ENCODE data around the gene C5AR2.
"Not testable (repeated sequence)": the region's sequence is repeated elsewhere in the genome, so short reads cannot be mapped to it uniquely, and the experiment has no call there.

Gene C5AR2

DNA sequence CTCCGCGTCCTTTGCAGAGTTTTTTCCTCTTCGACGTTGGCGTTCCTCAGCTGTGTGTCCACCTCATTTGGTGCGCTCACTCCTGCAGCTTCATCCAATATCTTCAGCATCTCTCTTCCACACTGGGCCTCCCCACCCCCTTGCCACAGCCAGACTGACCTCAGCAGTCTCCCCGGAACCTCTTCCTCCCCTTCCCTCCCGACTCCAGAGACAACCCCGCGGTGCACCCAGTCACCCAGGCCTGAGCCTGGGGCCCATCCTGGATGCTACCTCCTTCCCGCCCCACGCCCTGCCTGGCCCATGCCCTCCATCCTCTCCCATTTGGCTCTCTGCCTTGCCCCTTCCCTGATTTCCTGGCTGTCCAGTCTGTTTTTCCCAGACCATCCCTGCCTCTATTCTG lies 8.1 kb upstream of the C5AR2 start:
- DNase-seq (ENCODE audit: low spot score), result no peak

DNA sequence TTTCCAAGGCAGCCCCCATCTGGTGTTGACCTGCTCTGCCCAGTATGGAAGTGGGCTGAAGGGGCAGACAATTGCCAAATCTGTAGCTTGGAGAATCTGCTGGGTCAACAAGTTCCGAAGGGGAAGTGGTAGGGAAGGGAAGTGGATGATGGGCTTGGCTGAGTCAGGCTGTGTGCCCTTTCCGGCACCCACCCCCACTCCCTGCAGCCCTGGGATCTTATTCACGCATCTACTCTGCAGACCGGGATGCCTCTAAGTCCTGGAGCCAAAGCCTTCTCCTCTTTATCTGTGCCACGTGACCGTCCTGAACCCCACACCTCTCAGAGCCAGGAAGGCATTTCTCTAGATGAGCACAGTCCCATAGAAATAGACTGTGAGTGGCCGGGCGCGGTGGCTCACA lies 7.5 kb upstream of the C5AR2 start:
- no peak for DNase-seq (ENCODE audit: low spot score)

DNA sequence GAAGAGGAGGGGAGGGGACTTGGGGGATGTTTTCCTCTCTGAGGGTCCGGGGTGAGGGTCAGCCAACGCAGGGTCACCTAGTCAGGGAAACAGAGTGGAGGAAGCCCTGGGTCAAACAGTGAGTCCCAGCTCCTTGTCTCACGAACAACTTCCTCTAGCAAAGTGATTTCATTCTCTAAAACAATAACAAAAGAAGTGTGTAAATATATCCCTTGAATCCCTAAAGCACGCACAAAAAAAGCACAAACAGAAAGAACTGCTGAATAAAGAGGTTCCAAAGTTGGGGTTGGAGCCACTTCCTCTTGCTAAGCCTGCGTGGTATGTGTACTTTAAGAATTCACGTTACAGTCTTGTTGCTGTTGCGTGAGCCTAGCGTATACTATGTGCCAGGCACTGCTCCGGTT lies 1.5 kb upstream of the C5AR2 start:
- no peak for DNase-seq (ENCODE audit: low spot score)

DNA sequence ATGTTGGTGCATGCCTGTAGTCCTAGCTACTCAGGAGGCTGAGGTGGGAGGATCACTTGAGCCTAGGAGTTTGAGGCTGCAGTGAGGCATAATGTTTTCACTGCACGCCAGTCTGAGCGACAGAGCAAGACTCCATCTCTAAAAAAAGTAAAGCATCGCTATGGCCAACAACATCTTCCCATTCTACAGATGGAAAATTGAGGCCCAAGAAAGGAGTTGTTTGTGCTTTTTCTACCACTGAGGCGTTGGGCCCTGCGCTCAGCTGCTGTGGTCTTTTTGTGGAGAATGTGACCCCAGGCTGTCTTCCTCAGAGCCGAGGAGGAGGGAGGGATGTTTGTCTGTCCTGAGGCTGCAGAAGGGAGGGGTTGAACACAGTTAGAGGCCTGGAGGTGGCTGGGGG lies 485 bp upstream of the C5AR2 start:
- DNase-seq (ENCODE audit: low spot score), result no peak

DNA sequence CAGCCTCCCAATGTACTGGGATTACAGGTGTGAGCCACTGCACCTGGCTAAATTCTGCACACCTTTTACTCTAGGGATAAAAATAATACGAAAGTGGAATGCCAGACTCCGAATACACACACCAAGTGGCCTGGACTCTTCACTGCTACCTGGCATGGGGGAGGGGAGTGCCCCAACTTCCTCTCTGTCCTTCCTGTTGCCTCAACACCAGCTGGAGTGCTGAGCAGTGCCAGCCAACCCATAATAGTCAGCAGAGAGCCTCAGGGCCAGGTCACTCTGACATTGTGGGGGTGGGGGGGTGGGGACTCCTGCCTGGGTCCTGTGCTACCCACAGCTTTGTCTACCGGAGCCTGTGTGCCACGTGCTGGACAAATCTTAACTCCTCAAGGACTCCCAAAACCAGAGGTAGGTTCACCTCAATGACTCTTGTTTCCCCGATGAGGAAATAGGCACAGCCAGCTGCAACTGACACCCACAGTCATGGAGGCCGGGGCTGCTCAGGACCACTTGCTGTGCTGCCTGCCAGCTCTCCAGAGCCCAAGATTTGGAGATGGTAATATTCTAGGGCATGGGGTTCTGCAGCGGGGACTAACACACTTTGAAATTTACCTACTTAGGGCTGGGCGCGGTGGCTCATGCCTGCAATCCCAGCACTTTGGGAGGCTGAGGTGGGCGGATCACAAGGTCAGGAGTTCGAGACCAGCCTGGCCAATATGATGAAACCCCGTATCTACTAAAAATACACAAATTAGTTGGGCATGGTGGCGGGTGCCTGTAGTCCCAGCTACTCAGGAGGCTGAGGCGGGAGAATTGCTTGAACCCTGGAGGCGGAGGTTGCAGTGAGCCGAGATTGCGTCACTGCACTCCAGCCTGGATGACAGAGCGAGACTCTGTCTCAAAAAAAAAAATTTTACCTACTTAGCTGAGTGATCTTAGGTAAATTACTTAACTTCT lies 5.1 kb downstream of the C5AR2 start:
- not testable (repeated sequence) for DNase-seq (ENCODE audit: low spot score)

DNA sequence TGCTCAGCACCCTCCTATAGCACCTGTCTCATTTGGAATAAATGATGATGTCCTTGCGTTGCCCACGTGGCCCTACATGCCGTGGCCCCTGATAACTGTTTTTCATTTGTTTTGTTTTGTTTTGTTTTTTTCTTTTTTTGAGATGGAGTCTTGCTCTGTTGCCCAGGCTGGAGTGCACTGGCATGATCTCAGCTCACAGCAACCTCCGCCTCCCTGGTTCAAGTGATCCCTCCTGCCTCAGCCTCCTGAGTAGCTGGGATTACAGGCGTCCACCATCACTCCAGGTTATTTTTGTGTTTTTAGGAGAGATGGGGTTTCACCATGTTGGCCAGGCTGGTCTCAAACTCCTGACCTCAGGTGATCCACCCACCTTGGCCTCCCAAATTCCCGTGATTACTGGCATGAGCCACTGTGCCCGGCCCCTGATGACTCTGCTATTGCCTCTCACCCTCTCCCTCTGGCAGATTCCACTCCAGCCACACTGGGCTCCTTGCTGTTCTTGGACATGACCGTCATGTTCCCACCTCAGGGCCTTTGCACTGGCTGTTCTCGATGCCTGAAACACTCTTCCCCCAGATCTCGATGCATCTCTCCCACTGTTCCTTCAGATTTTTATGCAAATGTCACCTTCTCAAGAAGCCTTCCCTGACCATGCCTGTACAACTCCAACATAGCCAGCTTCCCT lies 7.4 kb downstream of the C5AR2 start:
- DNase-seq (ENCODE audit: low spot score), result no peak

DNA sequence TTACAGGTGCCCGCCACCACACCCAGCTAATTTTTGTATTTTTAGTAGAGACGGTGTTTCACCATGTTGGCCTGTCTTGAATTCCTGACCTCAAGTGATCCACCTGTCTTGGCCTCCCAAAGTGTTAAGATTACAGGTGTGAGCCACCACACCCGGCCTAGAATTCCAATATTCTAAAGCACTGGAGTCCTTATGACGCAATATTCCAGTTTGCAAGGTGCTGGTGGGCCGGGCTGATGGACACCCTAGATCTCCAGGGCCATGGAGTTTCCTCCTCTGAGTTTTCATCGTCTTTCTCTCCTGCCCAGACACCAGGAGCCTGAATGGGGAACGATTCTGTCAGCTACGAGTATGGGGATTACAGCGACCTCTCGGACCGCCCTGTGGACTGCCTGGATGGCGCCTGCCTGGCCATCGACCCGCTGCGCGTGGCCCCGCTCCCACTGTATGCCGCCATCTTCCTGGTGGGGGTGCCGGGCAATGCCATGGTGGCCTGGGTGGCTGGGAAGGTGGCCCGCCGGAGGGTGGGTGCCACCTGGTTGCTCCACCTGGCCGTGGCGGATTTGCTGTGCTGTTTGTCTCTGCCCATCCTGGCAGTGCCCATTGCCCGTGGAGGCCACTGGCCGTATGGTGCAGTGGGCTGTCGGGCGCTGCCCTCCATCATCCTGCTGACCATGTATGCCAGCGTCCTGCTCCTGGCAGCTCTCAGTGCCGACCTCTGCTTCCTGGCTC lies 8.7 kb downstream of the C5AR2 start:
- DNase-seq (ENCODE audit: low spot score), result no peak

DNA sequence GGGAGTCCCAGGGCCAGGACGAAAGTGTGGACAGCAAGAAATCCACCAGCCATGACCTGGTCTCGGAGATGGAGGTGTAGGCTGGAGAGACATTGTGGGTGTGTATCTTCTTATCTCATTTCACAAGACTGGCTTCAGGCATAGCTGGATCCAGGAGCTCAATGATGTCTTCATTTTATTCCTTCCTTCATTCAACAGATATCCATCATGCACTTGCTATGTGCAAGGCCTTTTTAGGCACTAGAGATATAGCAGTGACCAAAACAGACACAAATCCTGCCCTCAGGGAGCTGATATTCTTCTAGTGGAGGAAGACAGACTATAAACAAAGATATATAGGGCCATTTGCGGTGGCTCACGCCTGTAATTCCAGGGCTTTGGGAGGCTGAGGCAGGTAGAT lies 9.8 kb downstream of the C5AR2 start:
- no peak for DNase-seq (ENCODE audit: low spot score)

DNA sequence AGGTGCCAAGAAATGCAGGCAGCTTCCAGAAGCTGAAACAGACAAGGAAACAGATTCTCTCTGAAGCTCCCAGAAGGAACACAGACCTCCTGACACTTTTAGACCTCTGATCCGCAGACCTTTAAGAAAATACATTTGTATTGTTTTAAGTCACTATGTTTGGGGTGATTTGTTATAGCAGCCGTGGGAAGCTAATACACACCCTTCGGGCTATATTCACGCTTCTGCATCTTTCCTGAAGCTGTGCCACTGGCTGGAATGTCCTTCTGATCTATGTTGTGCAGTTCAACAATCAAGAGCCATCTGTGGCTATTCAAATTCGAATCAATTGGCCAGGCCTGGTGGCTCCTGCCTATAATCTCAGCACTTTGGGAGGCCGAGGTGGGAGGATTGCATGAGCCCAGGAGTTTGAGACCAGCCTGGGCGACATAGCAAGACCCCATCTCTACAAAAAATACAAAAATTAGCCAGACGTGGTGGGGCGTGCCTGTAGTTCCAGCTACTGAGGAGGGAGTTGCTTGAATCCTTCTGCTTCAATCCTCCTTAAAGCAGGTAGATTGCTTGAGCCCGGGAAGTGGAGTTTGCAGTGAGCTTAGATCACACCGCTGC lies 11.3 kb downstream of the C5AR2 start:
- no peak for DNase-seq (ENCODE audit: low spot score)

DNA sequence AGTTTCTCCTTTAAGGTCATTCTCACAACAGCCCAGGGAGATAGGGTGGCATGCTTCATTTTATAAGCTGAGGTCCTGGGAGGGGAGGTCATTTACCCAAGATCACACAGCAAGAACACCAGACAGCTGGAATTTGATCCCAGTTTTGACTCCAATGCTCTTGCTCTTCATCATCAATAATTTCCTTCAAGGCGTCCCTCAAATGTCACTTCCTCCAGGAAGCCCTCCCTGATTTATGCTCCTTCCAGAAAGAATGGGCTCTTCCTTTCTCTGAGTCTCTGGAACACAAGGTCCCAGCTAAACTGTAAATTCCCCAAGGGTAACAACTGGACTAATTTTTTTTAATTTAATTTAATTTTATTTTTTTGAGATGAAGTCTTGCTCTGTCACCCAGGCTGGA lies 12.4 kb downstream of the C5AR2 start:
- DNase-seq (ENCODE audit: low spot score), result no peak

DNA sequence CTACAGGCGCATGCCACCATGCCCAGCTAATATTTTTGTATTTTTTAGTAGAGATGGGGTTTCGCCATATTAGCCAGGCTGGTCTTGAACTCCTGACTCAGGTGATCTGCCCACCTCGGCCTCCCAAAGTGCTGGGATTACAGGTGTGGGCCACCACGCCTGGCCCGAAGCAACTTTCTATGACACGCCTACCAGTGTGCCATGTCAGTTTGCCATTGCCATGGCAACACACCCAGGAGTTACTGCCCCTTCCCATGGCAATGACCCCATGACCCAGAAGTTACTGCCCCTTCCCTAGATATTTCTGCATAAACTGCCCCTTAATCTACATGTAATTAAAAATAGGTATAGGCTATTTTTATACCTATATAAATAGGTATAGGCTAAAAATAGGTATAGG lies 14.0 kb downstream of the C5AR2 start:
- DNase-seq (ENCODE audit: low spot score), result not testable (repeated sequence)

DNA sequence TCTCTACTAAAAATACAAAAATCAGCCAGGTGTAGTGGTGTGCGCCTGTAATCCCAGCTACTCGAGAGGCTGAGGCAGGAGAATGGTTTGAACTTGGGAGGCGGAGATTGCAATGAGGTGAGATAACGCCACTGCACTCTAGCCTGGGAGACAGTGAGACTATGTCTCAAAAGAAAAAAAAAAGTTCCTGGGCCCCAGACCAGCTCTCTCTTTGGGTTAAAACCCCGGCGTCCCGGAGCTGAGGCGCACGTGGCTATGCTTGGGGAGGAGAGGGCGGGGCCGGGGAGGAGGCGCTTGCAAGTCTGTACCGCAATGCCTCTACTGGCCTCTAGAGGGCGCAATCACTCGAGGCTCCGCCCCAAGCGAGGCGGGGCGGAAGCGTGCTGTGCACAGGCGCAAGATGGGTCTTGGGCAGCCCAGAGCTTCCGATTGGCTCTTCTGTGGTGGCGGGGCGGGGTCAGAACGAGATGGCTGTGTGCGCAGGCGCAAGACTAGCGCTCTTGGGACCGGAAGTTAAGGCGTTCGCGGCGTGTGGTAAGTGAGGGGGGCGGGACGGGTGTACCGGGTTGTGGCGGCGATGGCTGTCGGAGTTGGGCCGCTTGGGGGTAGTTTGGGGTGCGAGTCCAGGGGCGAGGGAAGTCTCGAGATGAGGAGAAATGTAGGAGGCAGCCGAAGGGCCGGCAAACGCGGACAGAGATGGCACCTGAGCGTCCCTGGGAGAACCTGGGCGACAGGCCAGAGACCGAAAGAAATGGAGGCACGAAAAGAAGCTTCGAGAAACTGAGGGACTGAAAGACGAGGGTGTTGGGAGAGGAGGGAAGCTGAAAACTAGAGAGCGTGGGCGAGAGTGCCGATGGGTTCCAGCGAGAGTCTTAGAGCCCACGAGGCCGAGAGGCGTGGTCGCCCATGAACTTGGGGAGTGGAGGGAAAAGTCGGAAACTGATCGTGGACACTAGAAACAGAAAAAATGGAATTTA lies 17.1 kb downstream of the C5AR2 start, which contains the start of gene DHX34:
DHX34 (plus strand) TSS at position 497 of the 977 bp plus-strand sequence. CDS start 3,716 bp downstream, outside the sequence.
- peak; percentile 100 for DNase-seq (ENCODE audit: low spot score)

DNA sequence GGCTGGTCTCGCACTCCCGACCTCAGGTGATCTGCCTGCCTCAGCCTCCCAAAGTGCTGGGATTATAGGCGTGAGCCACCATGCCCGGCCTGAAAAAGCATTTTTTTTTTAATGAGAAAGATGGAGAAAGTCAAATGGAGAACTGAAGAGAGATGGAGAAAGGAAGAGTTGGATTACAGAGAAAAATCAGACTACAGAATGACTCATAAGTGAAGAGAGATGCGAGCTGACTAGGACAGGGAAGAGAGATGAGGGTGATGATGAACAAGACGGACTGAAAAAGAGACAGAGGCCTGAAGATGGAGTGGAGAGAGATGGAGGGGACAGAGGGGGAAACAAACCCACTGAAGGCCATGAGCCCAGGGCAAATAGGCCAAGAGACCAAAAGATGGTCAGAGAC lies 18.7 kb downstream of the C5AR2 start:
- DNase-seq (ENCODE audit: low spot score), result no peak

DNA sequence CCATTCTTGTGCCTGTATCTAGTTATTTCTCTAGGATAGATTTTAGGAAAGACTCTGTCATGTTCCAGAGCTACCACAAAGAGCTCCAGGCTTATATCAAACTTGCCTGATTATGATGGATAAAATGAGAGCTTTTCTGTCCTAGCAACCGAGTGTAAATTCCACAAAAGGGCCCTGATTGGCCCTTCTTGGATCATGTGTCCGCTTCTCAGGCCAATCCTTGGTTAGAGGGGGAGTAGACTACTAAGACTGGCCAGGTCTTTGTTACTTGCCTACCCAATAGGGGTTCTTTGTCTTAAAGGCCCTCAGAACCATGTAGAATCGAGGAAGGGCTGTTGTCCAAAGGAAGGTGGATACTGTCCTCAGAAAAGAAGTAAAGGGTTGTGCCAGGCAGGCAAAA lies 19.6 kb downstream of the C5AR2 start:
- DNase-seq (ENCODE audit: low spot score), result peak; percentile 61

DNA sequence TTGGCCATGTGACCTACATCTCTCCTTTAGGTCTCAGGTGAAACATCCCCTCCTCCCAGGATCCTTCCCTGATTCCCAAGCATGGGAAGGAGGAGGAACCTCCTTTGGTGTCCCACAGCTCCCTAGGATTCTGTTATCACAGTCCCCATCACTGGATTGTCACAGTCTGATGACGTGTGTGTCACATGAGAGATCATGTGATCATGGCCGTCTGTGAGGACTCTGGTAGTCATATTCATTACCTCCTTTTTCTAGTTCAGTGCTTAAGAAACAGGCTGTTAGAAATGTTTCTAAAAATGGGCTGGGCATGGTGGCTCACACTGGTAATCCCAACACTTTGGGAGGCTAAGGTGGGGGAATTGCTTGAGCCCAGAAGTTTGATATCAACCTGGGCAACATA lies 20.1 kb downstream of the C5AR2 start:
- DNase-seq (ENCODE audit: low spot score), result no peak

DNA sequence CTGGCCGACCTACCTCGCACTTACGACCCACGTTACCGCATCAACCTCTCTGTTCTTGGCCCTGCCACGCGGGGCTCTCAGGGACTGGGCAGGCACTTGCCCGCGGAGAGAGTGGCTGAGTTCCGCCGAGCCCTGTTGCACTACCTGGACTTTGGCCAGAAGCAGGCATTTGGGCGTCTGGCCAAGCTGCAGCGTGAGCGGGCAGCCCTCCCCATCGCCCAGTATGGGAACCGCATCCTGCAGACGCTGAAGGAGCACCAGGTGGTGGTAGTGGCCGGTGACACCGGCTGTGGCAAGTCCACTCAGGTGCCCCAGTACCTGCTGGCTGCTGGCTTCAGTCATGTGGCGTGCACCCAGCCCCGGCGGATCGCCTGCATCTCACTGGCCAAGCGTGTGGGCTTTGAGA lies 21.3 kb downstream of the C5AR2 start:
- no peak for DNase-seq (ENCODE audit: low spot score)

DNA sequence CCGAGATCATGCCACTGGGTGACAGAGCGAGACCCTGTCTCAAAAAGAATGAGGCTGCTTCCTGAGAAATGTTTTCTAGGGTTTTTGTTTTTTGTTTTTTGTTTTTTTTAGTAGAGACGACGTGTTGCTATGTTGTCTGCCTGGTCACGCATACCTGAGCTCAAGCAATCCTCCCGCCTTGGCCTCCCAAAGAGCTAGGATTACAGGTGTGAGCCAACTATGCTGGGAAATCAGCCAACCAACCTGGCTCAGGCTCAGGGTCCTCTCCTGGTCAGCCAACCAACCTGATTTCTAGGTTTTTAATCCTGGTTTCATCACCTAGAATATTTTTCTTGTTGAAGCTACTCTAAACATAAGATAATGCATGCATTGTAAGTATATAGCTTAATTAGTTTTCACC lies 24.9 kb downstream of the C5AR2 start:
- DNase-seq (ENCODE audit: low spot score), result no peak

DNA sequence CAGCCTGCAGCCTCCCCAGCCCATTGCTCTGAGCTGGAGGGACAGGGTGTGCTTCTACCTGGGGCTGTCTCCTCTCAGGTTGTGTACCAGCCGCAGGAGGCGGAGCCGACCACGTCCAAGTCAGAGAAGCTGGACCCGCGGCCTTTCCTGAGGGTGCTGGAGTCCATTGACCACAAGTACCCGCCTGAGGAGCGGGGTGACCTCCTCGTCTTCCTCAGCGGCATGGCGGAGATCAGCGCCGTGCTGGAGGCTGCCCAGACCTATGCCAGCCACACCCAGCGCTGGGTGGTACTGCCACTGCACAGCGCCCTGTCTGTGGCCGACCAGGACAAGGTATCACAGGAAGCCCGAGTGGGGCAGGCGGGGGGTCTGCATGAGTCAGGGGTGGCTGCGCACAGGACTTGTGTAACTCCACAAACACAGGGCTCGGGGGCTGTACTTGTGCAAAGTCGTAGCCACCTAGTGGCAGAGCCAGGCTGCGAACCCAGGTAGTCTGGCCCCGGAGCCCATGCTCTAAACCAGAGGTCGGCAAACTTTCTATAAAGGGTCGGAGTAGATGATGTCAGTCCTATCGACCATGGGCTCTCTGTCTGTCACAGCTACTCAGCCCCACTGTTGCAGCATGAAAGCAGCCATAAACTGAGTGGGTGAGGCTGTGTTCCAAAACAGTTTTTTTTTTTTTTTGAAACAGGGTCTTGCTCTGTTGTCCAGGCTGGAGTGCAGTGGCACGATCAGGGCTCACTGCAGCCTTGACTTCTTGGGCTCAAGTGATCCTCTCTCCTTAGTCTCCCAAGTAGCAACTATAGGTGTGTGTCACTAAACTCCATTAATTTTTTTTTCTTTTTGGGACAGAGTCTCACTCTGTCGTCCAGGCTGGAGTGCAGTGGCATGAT lies 26.1 kb downstream of the C5AR2 start:
- DNase-seq (ENCODE audit: low spot score), result no peak

DNA sequence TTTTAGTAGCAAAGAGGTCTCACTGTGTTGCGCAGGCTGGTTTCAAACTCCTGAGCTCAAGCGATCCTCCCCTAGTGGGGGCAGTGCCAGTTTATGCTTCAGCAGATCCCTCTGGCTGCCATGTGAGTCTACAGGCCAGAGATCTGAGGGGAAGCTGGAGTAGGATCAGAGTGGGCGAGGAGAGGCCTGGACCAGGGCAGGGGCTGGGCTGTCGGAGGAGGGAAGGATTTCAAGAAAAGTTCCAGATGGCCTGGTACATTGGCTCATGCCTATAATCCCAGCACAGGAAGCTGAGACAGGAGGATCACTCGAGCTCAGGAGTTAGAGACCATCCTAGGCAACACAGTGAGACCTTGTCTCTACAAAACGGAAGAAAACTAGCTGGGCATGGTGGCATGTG lies 27.0 kb downstream of the C5AR2 start:
- no peak for DNase-seq (ENCODE audit: low spot score)

DNA sequence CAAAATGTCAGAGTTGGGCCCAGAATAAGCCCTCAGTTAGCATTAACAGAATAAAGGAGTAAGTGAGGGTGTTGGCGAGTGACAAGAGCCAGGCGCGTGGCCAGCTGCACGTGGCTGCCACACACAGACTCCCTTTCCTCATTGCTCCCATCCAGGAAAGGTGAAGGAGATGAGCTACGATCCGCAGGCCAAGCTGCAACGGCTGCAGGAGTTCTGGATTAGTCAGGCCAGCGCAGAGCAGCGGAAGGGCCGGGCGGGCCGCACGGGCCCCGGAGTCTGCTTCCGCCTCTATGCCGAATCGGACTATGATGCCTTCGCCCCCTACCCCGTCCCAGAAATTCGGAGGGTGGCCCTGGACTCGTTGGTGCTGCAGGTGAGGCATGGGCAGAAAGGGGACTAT lies 30.3 kb downstream of the C5AR2 start:
- no peak for DNase-seq (ENCODE audit: low spot score)

All from germinal center (tissue), 1 donor.